IMR-90 (cell line): ENCODE results near the gene CFAP97. TPM values are rescaled to one million over a fixed set of nuclear protein-coding genes. Genes with fewer than 3 reads are reported as not detected.

Source experiments
- ATAC-seq: fragments of 200-7000 bp; cut with Tn5 transposase; 2 replicates; pipeline ENCODE4 v1.9.1; 2020; ENCODE audit warnings: low read depth, mild to moderate bottlenecking, moderate library complexity
- BruUV-seq: library from RNA; stranded (reverse); fragments of 400-500 nt; replicated peaks from 2 replicates; lab custom pipeline; 2021; lab: Mats Ljungman, UMichigan
- CTCF ChIA-PET: fragments of 300-600 bp; formaldehyde crosslinking; extraction: SDS; loops from one replicate; lab custom pipeline; 2021; ENCODE audit warnings: antibody characterized with exemption; lab: Yijun Ruan, JAX
- POLR2A ChIA-PET: fragments of 300-600 bp; sonication (Branson Sonifier 250); formaldehyde crosslinking; loops from one replicate; lab custom pipeline; 2022; ENCODE audit warnings: antibody characterized with exemption; ENCODE audit not compliant: unreplicated experiment; lab: Charles Lee
- DNase-seq: peaks from one replicate; pipeline ENCODE4 v3.0.0; 2013
- H2AFZ ChIP-seq: replicated peaks from 2 replicates; pipeline ENCODE3; 2013; ENCODE audit warnings: low read length, mild to moderate bottlenecking; ENCODE audit not compliant: poor library complexity
- H2AK5ac ChIP-seq: 2 replicates; pipeline ENCODE4 v1.6.1; 2013; ENCODE audit warnings: low read depth, low read length, inconsistent platforms
- H2AK9ac ChIP-seq: replicated peaks from 2 replicates; pipeline ENCODE3; 2013; ENCODE audit warnings: mild to moderate bottlenecking, low read depth, low read length, moderate library complexity; ENCODE audit not compliant: poor library complexity
- H2BK120ac ChIP-seq: 2 replicates; pipeline ENCODE4 v1.6.1; 2013; ENCODE audit warnings: low read depth, low read length, inconsistent platforms
- H2BK15ac ChIP-seq: 3 replicates; pipeline ENCODE4 v1.6.1; 2013; ENCODE audit warnings: low read depth, low read length, inconsistent platforms
- H2BK20ac ChIP-seq: 2 replicates; pipeline ENCODE4 v1.6.1; 2013; ENCODE audit warnings: low read depth, mild to moderate bottlenecking, inconsistent platforms, low read length, moderate library complexity
- H2BK5ac ChIP-seq: 2 replicates; pipeline ENCODE4 v1.6.1; 2013; ENCODE audit warnings: mild to moderate bottlenecking, low read depth, low read length, inconsistent platforms; ENCODE audit not compliant: poor library complexity, severe bottlenecking
- H3K14ac ChIP-seq: replicated peaks from 2 replicates; pipeline ENCODE4 v1.6.1; 2013; ENCODE audit warnings: low read depth, low read length, inconsistent platforms
- H3K18ac ChIP-seq: 2 replicates; pipeline ENCODE4 v1.6.1; 2013; ENCODE audit warnings: low read depth, low read length, control low read depth
- H3K23ac ChIP-seq: 2 replicates; pipeline ENCODE4 v1.6.1; 2013; ENCODE audit warnings: low read depth, low read length, inconsistent platforms
- H3K27ac ChIP-seq: 2 replicates; pipeline ENCODE4 v1.5.1; 2013; ENCODE audit warnings: mild to moderate bottlenecking, control low read depth, low read length; ENCODE audit not compliant: insufficient read depth
- H3K27me3 ChIP-seq: 2 replicates; pipeline ENCODE4 v1.6.1; 2013; ENCODE audit warnings: low read length; ENCODE audit not compliant: control insufficient read depth, insufficient read depth
- H3K36me3 ChIP-seq: 2 replicates; pipeline ENCODE4 v1.6.1; 2013; ENCODE audit warnings: low read length, mixed read lengths; ENCODE audit not compliant: control insufficient read depth, insufficient read depth
- H3K4ac ChIP-seq: 2 replicates; pipeline ENCODE4 v1.6.1; 2013; ENCODE audit warnings: low read depth, low read length, inconsistent platforms
- H3K4me1 ChIP-seq: 2 replicates; pipeline ENCODE4 v1.6.1; 2013; ENCODE audit warnings: low read length, mixed read lengths; ENCODE audit not compliant: control insufficient read depth, insufficient read depth
- H3K4me2 ChIP-seq: 2 replicates; pipeline ENCODE4 v1.6.1; 2013; ENCODE audit warnings: low read depth, mild to moderate bottlenecking, control low read depth, low read length, moderate library complexity
- H3K4me3 ChIP-seq: 2 replicates; pipeline ENCODE4 v1.5.1; 2013; ENCODE audit warnings: low read depth, mild to moderate bottlenecking, control low read depth, low read length, moderate library complexity; ENCODE audit not compliant: insufficient read depth
- H3K56ac ChIP-seq: 2 replicates; pipeline ENCODE4 v1.6.1; 2013; ENCODE audit warnings: low read length, inconsistent platforms; ENCODE audit not compliant: insufficient read depth; ENCODE audit errors: extremely low read depth
- H3K79me1 ChIP-seq, 2 experiments: 2 replicates each; pipeline ENCODE4 v1.6.1; 2013; ENCODE audit warnings: low read length in 2 of 2, inconsistent platforms in 1 of 2, low read depth in 1 of 2
- H3K9ac ChIP-seq: 2 replicates; pipeline ENCODE4 v1.6.1; 2013; ENCODE audit warnings: low read depth, low read length, control low read depth
- H3K9me1 ChIP-seq: 2 replicates; pipeline ENCODE4 v1.6.1; 2013; ENCODE audit warnings: low read length, inconsistent platforms; ENCODE audit not compliant: insufficient read depth
- H3K9me3 ChIP-seq: 2 replicates; pipeline ENCODE4 v1.6.1; 2013; ENCODE audit warnings: low read length; ENCODE audit not compliant: control insufficient read depth, insufficient read depth
- H4K20me1 ChIP-seq: 2 replicates; pipeline ENCODE4 v1.6.1; 2013; ENCODE audit warnings: low read length, inconsistent platforms; ENCODE audit not compliant: insufficient read depth
- H4K5ac ChIP-seq: 2 replicates; pipeline ENCODE4 v1.6.1; 2013; ENCODE audit warnings: mild to moderate bottlenecking, low read depth, low read length, control low read depth
- H4K8ac ChIP-seq, 2 experiments: 2 replicates each; pipeline ENCODE4 v1.6.1; 2013; ENCODE audit warnings: low read depth in 2 of 2, low read length in 2 of 2, control low read depth in 1 of 2, inconsistent platforms in 1 of 2
- H4K91ac ChIP-seq: 2 replicates; pipeline ENCODE4 v1.6.1; 2013; ENCODE audit warnings: low read depth, low read length, inconsistent platforms; ENCODE audit not compliant: insufficient read depth
- CEBPB ChIP-seq: IDR thresholded peaks from 2 replicates; pipeline ENCODE4 v1.6.1; 2012; ENCODE audit warnings: low read depth, low read length, improper control_type of control experiment
- FOS ChIP-seq: fragments of 150-350 bp; IDR thresholded peaks from 2 replicates; pipeline ENCODE4 v1.6.1; 2016; ENCODE audit warnings: low read depth, low read length
- MAFK ChIP-seq: IDR thresholded peaks from 2 replicates; pipeline ENCODE4 v1.6.1; 2012; ENCODE audit warnings: low read depth, low read length, improper control_type of control experiment
- MAZ ChIP-seq: IDR thresholded peaks from 2 replicates; pipeline ENCODE4 v1.6.1; 2012; ENCODE audit warnings: low read depth, mild to moderate bottlenecking, low read length, improper control_type of control experiment, moderate library complexity, borderline replicate concordance
- MXI1 ChIP-seq: IDR thresholded peaks from 2 replicates; pipeline ENCODE4 v1.6.1; 2012; ENCODE audit warnings: low read depth, mild to moderate bottlenecking, low read length, moderate library complexity, borderline replicate concordance
- POLR2A ChIP-seq: IDR thresholded peaks from 2 replicates; pipeline ENCODE4 v1.6.1; 2012; ENCODE audit warnings: mild to moderate bottlenecking, low read depth, low read length
- RAD21 ChIP-seq: IDR thresholded peaks from 2 replicates; pipeline ENCODE4 v1.6.1; 2012; ENCODE audit warnings: low read length, improper control_type of control experiment
- RCOR1 ChIP-seq: IDR thresholded peaks from 2 replicates; pipeline ENCODE4 v1.6.1; 2012; ENCODE audit warnings: mild to moderate bottlenecking, low read length, improper control_type of control experiment; ENCODE audit not compliant: insufficient replicate concordance
- SMC3 ChIP-seq: fragments of 150-350 bp; IDR thresholded peaks from 2 replicates; pipeline ENCODE4 v1.6.1; 2016; ENCODE audit warnings: low read depth, mild to moderate bottlenecking, antibody characterized with exemption, low read length, moderate library complexity
- WGBS, 2 experiments: methylation state at CpG; one replicate each; pipeline versions ENCODE4 v1.1.5 to v1.1.7; 2013; ENCODE audit warnings: missing lambda C conversion rate in 2 of 2; ENCODE audit not compliant: insufficient read length in 1 of 2; ENCODE audit errors: extremely low coverage in 2 of 2; 5-methylcytosine and 5-hydroxymethylcytosine counted together
- dilution Hi-C: fragments of 300-500 bp; cut with HindIII; formaldehyde crosslinking; loops from one replicate; pipeline ENCODE4 v1.14.3; 2018; ENCODE audit warnings: low sequenced_read_pairs; ENCODE audit not compliant: unreplicated experiment
- in situ Hi-C: fragments of 300-500 bp; cut with MboI; formaldehyde crosslinking; loops from 3 replicates; pipeline ENCODE4 v1.14.3; 2019; ENCODE audit warnings: low sequenced_read_pairs, inconsistent platforms, mixed read lengths
- intact Hi-C: fragments of 100-400 bp; cut with micrococcal nuclease; formaldehyde crosslinking; loops from 2 replicates; pipeline ENCODE4 v1.10.0; 2022
- polyA plus RNA-seq, 3 experiments: library from polyadenylated mRNA; depleted of rRNA; stranded (reverse); fragments of >200 nt; gene quantifications; 2 replicates each; pipeline ENCODE4 v1.2.3, GENCODE V29; 2012; ENCODE audit warnings: low replicate concordance in 1 of 3
- total RNA-seq: library from RNA; depleted of rRNA; stranded (reverse); fragments of >200 nt; gene quantifications from 2 replicates; pipeline ENCODE4 v1.2.3, GENCODE V29; 2012
- TF ChIP-seq, protein P1 (sequence below): fragments of 150-350 bp; IDR thresholded peaks from 2 replicates; pipeline ENCODE4 v1.6.1; 2016; ENCODE audit warnings: low read depth, mild to moderate bottlenecking, low read length, moderate library complexity, borderline replicate concordance

The CFAP97 gene
- total and polyA plus RNA-seq, 2 of the 4 experiments (the other 2 are of a cell fraction), result 14.5 to 16.0 TPM

DNA sequence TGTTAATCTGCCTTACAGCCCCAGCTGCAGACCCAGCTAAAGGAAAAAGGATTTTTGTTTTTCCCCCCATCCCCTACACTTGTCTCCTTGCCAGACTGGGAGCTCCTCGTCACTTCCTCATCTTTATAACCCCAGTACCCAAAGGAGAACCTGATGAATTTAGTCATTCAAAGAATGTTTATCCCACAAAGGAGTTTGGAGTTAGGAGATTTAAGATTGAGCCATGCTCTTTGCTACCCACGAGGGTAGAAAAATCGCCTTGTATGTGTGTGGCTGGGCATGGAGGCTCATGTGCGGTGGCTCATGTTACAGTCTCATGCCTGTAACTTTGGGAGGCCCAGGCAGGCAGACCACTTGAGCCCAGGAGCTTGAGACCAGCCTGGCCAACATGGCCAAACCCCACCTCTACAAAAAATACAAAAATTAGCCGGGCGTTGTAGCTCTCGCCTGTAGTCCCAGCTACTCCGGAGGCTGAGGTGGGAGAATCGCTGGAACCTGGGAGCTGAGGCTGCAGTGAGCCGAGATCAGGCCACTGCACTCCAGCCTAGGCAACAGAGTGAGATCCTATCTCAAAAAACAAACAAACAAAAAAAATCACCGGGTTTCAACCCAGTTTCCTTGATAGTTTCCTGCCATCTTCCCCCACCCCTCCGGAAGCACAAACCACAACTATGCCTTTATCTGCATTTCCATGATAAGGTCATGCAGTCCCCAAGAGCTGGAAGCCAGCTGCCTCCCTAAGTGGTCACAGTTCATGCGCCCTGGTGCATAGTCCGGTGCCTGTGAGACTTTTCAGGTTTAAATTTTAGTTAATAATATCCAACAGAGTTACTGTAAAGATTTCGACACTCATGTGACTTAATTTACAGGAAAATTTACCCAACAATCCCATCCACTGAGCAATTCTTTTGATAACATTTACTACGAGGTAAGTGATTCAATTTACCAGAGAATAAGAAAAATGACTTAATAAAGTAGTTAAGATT lies 1.5 kb downstream of the CFAP97 start:
- Histone ChIP-seq H3K27ac (no peak overlapping the region), H3K23ac (no peak overlapping the region), H3K14ac (no peak overlapping the region), H4K20me1 (no peaks in the 10 kb centered on the region), H2BK120ac (no peak overlapping the region), H3K79me1 (peaks cover 13 to 39% of the 10 kb centered on the region in 2 experiments), H2AFZ (no peak overlapping the region), H2AK9ac (no peak overlapping the region), H3K9me1 (no peaks in the 10 kb centered on the region; the same call in 1 of the 2 replicates), H4K91ac (no peak overlapping the region), H3K36me3 (no peaks in the 10 kb centered on the region; the same call in 1 of the 2 replicates), H3K18ac (no peak overlapping the region), H3K9ac (no peak overlapping the region), H3K4me2 (peak overlapping the region; percentile 14; the same call in 1 of the 2 replicates), H2BK15ac (no peak overlapping the region), H3K4ac (0 out of 2 replicates have a peak overlapping the region, but pooled peaks have one; percentile 3), H2AK5ac (no peak overlapping the region), H3K4me3 (no peak overlapping the region), H2BK5ac (no peak overlapping the region), H2BK20ac (no peak overlapping the region), H4K5ac (no peak overlapping the region), H3K4me1 (peaks cover 5% of the 10 kb centered on the region), H3K9me3 (no peaks in the 10 kb centered on the region), H3K27me3 (no peaks in the 10 kb centered on the region), H4K8ac (no peak overlapping the region), H3K56ac (no peak overlapping the region)
- in situ Hi-C loops (loop anchor here (5.0 kb wide), 1 partner anchor 190 kb away; no protein-coding TSS in a partner anchor), dilution Hi-C loops (no loop called here), intact Hi-C loops (no loop called here)
- ATAC-seq, result no peak
- BruUV-seq, result no TSS peak
- CTCF ChIA-PET, result no interaction called here
- DNase-seq, result peak; percentile 42
- no peak for TF ChIP-seq POLR2A
- TF ChIP-seq RCOR1, result no peak
- no peak for TF ChIP-seq MAZ
- no peak for TF ChIP-seq MAFK
- TF ChIP-seq SMC3, result no peak
- TF ChIP-seq MXI1, result peak; percentile 23; the same call in 1 of the 2 replicates
- 0 out of 2 replicates have a peak, but pooled peaks have one; percentile 5 for TF ChIP-seq CEBPB
- no peak for TF ChIP-seq FOS
- TF ChIP-seq RAD21, result no peak
- TF ChIP-seq, protein P1, sequence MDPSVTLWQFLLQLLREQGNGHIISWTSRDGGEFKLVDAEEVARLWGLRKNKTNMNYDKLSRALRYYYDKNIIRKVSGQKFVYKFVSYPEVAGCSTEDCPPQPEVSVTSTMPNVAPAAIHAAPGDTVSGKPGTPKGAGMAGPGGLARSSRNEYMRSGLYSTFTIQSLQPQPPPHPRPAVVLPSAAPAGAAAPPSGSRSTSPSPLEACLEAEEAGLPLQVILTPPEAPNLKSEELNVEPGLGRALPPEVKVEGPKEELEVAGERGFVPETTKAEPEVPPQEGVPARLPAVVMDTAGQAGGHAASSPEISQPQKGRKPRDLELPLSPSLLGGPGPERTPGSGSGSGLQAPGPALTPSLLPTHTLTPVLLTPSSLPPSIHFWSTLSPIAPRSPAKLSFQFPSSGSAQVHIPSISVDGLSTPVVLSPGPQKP, result no peak
- POLR2A ChIA-PET, result no interaction called here
- WGBS, 2 experiments, result 80% methylated on average over 1 of the region's 16 CpGs; no CpG with 5 or more reads in 1 of the 2 experiments
